ENCODE data around the gene ERBB4. TPM values are rescaled to one million over a fixed set of nuclear protein-coding genes. Genes with fewer than 3 reads are reported as not detected.
A peak's percentile ranks its signal among the peaks of the same experiment; 100 is the strongest.
"Not testable (repeated sequence)": the region's sequence is repeated elsewhere in the genome, so short reads cannot be mapped to it uniquely, and the experiment has no call there.

The ERBB4 gene
- total RNA-seq, 1 experiment from 2014 or later: not detected

GRCh38 chr2:212528106-212528856 lies 10.3 kb downstream of the ERBB4 start:
- DNase-seq (ENCODE audit: low spot score): peak; percentile 8

GRCh38 chr2:212526059-212526458 lies 12.5 kb downstream of the ERBB4 start:
- no peak for DNase-seq (ENCODE audit: low spot score)

- DNase-seq (ENCODE audit: low spot score): no peak
These were observed 14.8 kb downstream of the ERBB4 start for GRCh38 chr2:212523756-212524155.

GRCh38 chr2:212520340-212520739 lies 18.3 kb downstream of the ERBB4 start:
- peak; percentile 45 for DNase-seq (ENCODE audit: low spot score)

- DNase-seq (ENCODE audit: low spot score): no peak
These were observed 20.9 kb downstream of the ERBB4 start for GRCh38 chr2:212517693-212518092.

GRCh38 chr2:212505586-212505985 lies 33.0 kb downstream of the ERBB4 start:
- no peak for DNase-seq (ENCODE audit: low spot score)

GRCh38 chr2:212495046-212495445 lies 43.6 kb downstream of the ERBB4 start:
- DNase-seq (ENCODE audit: low spot score): no peak

GRCh38 chr2:212494418-212495020 lies 44.1 kb downstream of the ERBB4 start:
- peak; percentile 50 for DNase-seq (ENCODE audit: low spot score)

- DNase-seq (ENCODE audit: low spot score): no peak
These were observed 48.8 kb downstream of the ERBB4 start for GRCh38 chr2:212489719-212490346.

GRCh38 chr2:212488611-212489010 lies 50.0 kb downstream of the ERBB4 start:
- no peak for DNase-seq (ENCODE audit: low spot score)

- DNase-seq (ENCODE audit: low spot score): no peak
These were observed 54.0 kb downstream of the ERBB4 start for GRCh38 chr2:212484563-212485080.

- DNase-seq (ENCODE audit: low spot score): no peak
These were observed 58.2 kb downstream of the ERBB4 start for GRCh38 chr2:212480447-212480846.

GRCh38 chr2:212477571-212477970 lies 61.0 kb downstream of the ERBB4 start:
- no peak for DNase-seq (ENCODE audit: low spot score)

- no peak for DNase-seq (ENCODE audit: low spot score)
These were observed 65.4 kb downstream of the ERBB4 start for GRCh38 chr2:212473211-212473610.

GRCh38 chr2:212467551-212467950 lies 71.1 kb downstream of the ERBB4 start:
- not testable (repeated sequence) for DNase-seq (ENCODE audit: low spot score)

GRCh38 chr2:212465456-212465855 lies 73.1 kb downstream of the ERBB4 start:
- no peak for DNase-seq (ENCODE audit: low spot score)

GRCh38 chr2:212461708-212462107 lies 76.9 kb downstream of the ERBB4 start:
- not testable (repeated sequence) for DNase-seq (ENCODE audit: low spot score)

- no peak for DNase-seq (ENCODE audit: low spot score)
These were observed 84.5 kb downstream of the ERBB4 start for GRCh38 chr2:212454149-212454548.

GRCh38 chr2:212451786-212452231 lies 86.8 kb downstream of the ERBB4 start:
- DNase-seq (ENCODE audit: low spot score): peak; percentile 30

- no peak for DNase-seq (ENCODE audit: low spot score)
These were observed 89.9 kb downstream of the ERBB4 start for GRCh38 chr2:212448698-212449097.

- DNase-seq (ENCODE audit: low spot score): no peak
These were observed 96.8 kb downstream of the ERBB4 start for GRCh38 chr2:212441821-212442220.

GRCh38 chr2:212441141-212441540 lies 97.5 kb downstream of the ERBB4 start:
- DNase-seq (ENCODE audit: low spot score): no peak
